Testis (tissue), 3 donors: ENCODE measurements around the gene ZNF440. TPM values are rescaled to one million over a fixed set of nuclear protein-coding genes. Genes with fewer than 3 reads are reported as not detected.
"Not testable (repeated sequence)": the region's sequence is repeated elsewhere in the genome, so short reads cannot be mapped to it uniquely, and the experiment has no call there.

Source experiments
- DNase-seq: peaks from one replicate; pipeline ENCODE4 v3.0.0-alpha.2; 2019
- H3K27ac ChIP-seq, 2 donors: fragments of 200-600 bp; sonication (generic); one replicate each; pipeline ENCODE4 v1.5.1; 2019
- H3K27me3 ChIP-seq: fragments of 200-600 bp; sonication (generic); one replicate; pipeline ENCODE4 v1.5.1; 2019
- H3K36me3 ChIP-seq: fragments of 200-600 bp; sonication (generic); one replicate; pipeline ENCODE4 v1.5.1; 2017; ENCODE audit warnings: low read depth; ENCODE audit errors: missing control alignments
- H3K4me1 ChIP-seq: fragments of 200-600 bp; sonication (generic); one replicate; pipeline ENCODE4 v1.5.1; 2019
- H3K4me3 ChIP-seq, 2 donors: fragments of 200-600 bp; sonication (generic); one replicate each; pipeline ENCODE4 v1.5.1; 2017 to 2019
- H3K9me3 ChIP-seq: fragments of 200-600 bp; sonication (generic); one replicate; pipeline ENCODE4 v1.5.1; 2017
- POLR2A ChIP-seq: fragments of 450-650 bp; IDR thresholded peaks from one replicate; pipeline ENCODE4 v1.6.1; 2017; ENCODE audit warnings: antibody characterized with exemption, mild to moderate bottlenecking, moderate library complexity
- WGBS, 2 donors: methylation state at CpG; one replicate each; pipeline ENCODE4 v1.1.5; 2018; 5-methylcytosine and 5-hydroxymethylcytosine counted together
- intact Hi-C: fragments of 100-400 bp; cut with DNase I; formaldehyde crosslinking; loops from one replicate; pipeline ENCODE4 v1.15.1; 2023; ENCODE audit warnings: low total_unique reads
- polyA plus RNA-seq: library from polyadenylated mRNA; stranded (reverse); fragments of 350-450 nt; fragmentation: Illumina TruSeq; extraction: RNeasy Lipid Tissue Mini Kit (QIAGEN cat#74804); gene quantifications from one replicate; pipeline ENCODE4 v1.2.3, GENCODE V29; 2014; ENCODE audit warnings: low read depth, low replicate concordance; ENCODE audit not compliant: insufficient read depth
- total RNA-seq, 2 donors: library from RNA; depleted of rRNA; stranded (reverse); fragments of >200 nt; gene quantifications; one replicate each; pipeline ENCODE4 v1.2.3, GENCODE V29; 2016
- TF ChIP-seq, protein P1 (sequence below), 3 experiments: fragments of 450-650 bp in 2 of 3; fragments of 200-600 bp in 1 of 3; sonication (generic) in 1 of 3; IDR thresholded peaks; one replicate each; pipeline ENCODE4 v1.5.1; 2016 to 2019; ENCODE audit warnings: antibody characterized with exemption in 3 of 3, mild to moderate bottlenecking in 2 of 3, moderate library complexity in 1 of 3

ZNF440 gene
- total and polyA plus RNA-seq, 3 donors from 2014 or later = 11.3 to 16.7 (median 14.1) TPM

DNA sequence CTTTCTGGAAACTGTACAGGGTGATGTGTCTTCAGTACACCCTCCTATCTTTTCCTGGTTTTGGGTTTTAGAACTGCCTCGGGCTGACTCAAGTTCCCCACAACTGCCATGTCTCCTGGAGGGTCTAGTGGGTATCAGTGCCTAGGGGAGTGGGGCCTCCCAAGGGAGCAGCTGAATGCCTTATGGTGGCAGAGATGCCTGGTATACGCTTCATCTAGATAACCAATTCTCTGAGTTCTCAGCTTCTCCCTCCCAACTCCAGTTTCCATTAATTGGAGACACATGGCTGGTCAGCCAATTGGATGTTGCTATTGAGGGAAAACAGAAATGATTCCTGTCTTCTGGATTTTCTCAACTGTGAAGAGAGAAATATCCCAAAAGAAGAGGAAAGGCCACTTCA lies 47.2 kb downstream of the ZNF440 start:
- H3K27me3 ChIP-seq = no peaks in the 10 kb centered on the region
- no peaks in the 10 kb centered on the region for H3K9me3 ChIP-seq

DNA sequence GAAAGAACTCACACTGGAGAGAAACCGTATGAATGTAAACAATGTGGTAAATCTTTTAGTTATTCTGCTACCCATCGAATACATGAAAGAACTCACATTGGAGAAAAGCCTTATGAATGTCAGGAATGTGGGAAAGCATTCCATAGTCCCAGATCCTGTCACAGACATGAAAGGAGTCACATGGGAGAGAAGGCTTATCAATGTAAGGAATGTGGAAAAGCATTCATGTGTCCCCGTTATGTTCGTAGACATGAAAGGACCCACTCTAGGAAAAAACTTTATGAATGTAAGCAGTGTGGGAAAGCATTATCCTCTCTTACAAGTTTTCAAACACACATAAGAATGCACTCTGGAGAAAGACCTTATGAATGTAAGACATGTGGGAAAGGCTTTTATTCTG lies 53.7 kb downstream of the ZNF440 start:
- H3K9me3 ChIP-seq, H3K27ac ChIP-seq, H3K4me1 ChIP-seq, intact Hi-C loops, H3K4me3 ChIP-seq, H3K36me3 ChIP-seq, H3K27me3 ChIP-seq, DNase-seq: not testable (repeated sequence)
- WGBS, 2 donors = 91 to 95% methylated on average over 4 of the region's 4 CpGs

More for the DNA sequence above, 47.2 kb downstream of the ZNF440 start:
- Histone ChIP-seq H3K4me1 (no peaks in the 10 kb centered on the region), H3K4me3 (no peak overlapping the region), H3K36me3 (no peaks in the 10 kb centered on the region), H3K27ac (no peak overlapping the region)
- 91 to 100% methylated on average over 2 of the region's 2 CpGs for WGBS, 2 donors
- TF ChIP-seq POLR2A = no peak
- TF ChIP-seq, protein P1, sequence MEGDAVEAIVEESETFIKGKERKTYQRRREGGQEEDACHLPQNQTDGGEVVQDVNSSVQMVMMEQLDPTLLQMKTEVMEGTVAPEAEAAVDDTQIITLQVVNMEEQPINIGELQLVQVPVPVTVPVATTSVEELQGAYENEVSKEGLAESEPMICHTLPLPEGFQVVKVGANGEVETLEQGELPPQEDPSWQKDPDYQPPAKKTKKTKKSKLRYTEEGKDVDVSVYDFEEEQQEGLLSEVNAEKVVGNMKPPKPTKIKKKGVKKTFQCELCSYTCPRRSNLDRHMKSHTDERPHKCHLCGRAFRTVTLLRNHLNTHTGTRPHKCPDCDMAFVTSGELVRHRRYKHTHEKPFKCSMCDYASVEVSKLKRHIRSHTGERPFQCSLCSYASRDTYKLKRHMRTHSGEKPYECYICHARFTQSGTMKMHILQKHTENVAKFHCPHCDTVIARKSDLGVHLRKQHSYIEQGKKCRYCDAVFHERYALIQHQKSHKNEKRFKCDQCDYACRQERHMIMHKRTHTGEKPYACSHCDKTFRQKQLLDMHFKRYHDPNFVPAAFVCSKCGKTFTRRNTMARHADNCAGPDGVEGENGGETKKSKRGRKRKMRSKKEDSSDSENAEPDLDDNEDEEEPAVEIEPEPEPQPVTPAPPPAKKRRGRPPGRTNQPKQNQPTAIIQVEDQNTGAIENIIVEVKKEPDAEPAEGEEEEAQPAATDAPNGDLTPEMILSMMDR (IDR thresholded peaks at IDR 0.05) = no peak
- intact Hi-C loops = no loop called here
- no peak for DNase-seq

DNA sequence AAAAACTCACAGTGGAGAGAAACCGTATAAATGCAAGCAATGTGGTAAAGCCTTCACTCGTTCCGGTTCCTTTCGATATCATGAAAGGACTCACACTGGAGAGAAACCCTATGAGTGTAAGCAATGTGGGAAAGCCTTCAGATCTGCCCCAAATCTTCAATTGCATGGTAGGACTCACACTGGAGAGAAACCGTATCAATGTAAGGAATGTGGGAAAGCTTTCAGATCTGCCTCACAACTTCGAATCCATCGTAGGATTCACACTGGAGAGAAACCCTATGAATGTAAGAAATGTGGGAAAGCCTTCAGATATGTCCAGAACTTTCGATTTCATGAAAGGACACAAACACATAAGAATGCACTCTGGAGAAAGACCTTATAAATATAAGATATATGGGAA lies 54.1 kb downstream of the ZNF440 start:
- no peaks in the 10 kb centered on the region for H3K4me1 ChIP-seq
- DNase-seq = no peak
- intact Hi-C loops = no loop called here
- no peaks in the 10 kb centered on the region for H3K9me3 ChIP-seq
- no peak overlapping the region for H3K4me3 ChIP-seq
- TF ChIP-seq POLR2A = no peak
- TF ChIP-seq, protein P1 (IDR thresholded peaks at IDR 0.05) = no peak
- no peaks in the 10 kb centered on the region for H3K27me3 ChIP-seq
- no peaks in the 10 kb centered on the region for H3K36me3 ChIP-seq
- 93 to 97% methylated on average over 8 of the region's 8 CpGs for WGBS, 2 donors
- no peak overlapping the region for H3K27ac ChIP-seq

DNA sequence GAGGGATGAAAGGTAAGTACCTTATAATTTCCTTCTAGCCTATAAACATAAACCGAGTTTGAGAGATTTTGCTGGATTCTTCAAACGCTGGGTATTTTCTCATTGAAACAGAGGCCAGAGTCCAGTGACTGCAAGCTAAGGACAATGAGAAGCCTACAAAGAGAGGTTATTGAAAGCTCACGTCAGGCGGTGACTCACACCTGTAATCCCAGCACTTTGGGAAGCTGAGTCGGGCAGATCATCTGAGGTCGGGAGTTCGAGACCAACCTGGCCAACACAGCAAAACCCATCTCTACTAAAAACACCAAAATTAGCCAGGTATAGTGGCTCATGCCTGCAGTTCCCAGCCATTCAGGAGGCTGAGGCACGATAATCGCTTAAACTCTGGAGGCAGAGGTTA lies 58.6 kb downstream of the ZNF440 start:
- Histone ChIP-seq H3K27ac (no peak overlapping the region), H3K9me3 (no peaks in the 10 kb centered on the region), H3K4me1 (no peaks in the 10 kb centered on the region), H3K4me3 (no peak overlapping the region), H3K36me3 (no peaks in the 10 kb centered on the region), H3K27me3 (no peaks in the 10 kb centered on the region)
- TF ChIP-seq POLR2A = no peak
- TF ChIP-seq, protein P1 (IDR thresholded peaks at IDR 0.05) = no peak
- intact Hi-C loops = no loop called here
- DNase-seq = no peak
- WGBS, 2 donors = 92 to 94% methylated on average over 9 of the region's 9 CpGs

DNA sequence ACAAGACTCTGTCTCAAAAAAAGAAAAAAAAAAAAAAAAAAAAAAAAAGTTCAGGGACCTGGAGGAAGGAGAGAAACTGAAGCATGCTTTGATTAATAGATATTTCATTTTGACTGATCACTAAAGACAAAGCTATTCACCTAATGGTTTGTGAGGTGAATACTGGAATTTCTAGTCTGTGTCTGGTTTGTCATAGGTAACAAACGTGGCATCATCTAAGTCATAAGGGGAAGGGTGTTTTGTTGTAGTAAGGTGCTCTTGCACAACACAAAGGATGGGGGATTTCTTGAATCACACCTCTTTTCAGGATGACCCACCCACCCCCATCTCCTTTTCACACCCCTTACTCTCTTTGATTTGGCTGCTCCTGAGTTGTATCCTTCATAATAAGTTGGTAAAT lies 59.7 kb downstream of the ZNF440 start:
- H3K4me3 ChIP-seq = no peak overlapping the region
- WGBS, 2 donors = 90 to 92% methylated on average over 1 of the region's 1 CpG
- no peaks in the 10 kb centered on the region for H3K36me3 ChIP-seq
- no peak for DNase-seq
- no peak overlapping the region for H3K27ac ChIP-seq
- intact Hi-C loops = no loop called here
- H3K27me3 ChIP-seq = no peaks in the 10 kb centered on the region
- H3K4me1 ChIP-seq = no peaks in the 10 kb centered on the region
- no peak for TF ChIP-seq POLR2A
- TF ChIP-seq, protein P1 (IDR thresholded peaks at IDR 0.05) = no peak
- no peaks in the 10 kb centered on the region for H3K9me3 ChIP-seq
